ENCODE results near the gene CCDC51.
"Not testable (repeated sequence)": the region's sequence is repeated elsewhere in the genome, so short reads cannot be mapped to it uniquely, and the experiment has no call there.

Gene CCDC51, protein sequence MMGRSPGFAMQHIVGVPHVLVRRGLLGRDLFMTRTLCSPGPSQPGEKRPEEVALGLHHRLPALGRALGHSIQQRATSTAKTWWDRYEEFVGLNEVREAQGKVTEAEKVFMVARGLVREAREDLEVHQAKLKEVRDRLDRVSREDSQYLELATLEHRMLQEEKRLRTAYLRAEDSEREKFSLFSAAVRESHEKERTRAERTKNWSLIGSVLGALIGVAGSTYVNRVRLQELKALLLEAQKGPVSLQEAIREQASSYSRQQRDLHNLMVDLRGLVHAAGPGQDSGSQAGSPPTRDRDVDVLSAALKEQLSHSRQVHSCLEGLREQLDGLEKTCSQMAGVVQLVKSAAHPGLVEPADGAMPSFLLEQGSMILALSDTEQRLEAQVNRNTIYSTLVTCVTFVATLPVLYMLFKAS

DNA sequence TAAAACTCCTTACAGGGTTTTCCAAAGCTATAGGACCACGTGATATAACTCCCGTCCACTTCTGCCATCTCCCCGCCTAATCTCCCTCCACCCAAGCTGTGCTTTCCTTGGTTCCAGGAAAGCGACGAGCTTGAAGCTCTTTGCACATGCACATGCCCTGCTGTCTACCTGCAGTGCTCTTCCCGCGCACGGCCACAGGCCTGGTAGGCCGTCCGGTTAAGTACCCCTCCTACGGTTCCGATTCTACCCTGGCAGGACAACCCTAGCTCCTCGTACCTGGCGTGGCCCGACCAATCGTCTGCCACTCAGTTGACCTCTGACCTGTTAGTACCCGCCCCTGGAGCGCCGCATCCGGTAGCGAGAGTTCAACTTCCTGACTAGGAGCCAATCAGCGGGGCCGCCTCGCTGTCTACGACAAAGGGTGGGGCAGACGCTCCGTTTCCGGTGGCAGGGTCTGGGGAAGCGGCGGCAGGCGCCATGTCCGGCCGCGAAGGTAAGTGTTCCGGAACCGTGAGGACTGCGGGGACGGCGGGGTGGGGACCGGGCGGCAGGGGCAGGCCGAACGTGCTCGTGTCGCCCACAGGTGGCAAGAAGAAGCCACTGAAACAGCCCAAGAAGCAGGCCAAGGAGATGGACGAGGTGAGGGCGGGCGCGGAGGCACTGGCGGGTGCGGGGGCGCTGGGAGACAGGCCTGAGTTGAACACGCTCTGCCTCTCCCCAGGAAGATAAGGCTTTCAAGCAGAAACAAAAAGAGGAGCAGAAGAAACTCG lies at the start of gene CCDC51, which contains the start of gene TMA7:
TSS of gene CCDC51 (minus strand) at position 300 of the 770 bp plus-strand sequence. CDS start 4,991 bp downstream, outside the sequence.
TSS of gene TMA7 (plus strand) at position 438 of the 770 bp plus-strand sequence. CDS start at position 478, 40 bp downstream.
- peak; percentile 100 for DNase-seq

DNA sequence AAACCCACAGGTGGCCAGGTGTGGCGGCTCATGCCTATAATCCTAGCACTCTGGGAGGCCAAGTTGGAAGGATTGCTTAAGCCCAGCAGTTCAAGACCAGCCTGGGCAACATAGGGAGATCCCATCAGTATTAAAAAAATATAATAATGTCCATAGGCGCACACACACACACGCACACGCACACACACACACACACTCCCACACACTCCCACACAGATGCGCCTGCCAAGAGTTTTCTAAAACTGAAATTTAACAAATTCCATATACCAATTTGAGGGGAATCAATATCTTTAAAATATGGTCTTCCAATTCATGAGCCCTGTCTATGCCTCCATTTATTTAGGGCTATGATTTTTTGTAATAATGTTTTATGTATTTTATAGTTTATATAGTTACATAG lies 47.0 kb upstream of the CCDC51 start:
- no peak for DNase-seq

DNA sequence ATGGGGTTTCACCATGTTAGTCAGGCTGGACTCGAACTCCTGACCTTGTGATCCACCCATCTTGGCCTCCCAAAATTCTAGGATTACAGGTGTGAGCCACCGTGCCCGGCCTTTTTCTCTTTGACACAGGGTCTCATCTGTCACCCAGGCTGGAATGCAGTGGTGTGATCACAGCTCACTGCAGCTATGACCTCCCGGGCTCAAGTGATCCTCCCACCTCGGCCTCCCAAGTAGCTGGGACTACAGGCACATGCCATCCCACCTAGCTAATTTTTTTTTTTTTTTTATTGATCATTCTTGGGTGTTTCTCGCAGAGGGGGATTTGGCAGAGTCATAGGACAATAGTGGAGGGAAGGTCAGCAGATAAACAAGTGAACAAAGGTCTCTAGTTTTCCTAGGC lies 42.9 kb upstream of the CCDC51 start:
- not testable (repeated sequence) for DNase-seq

DNA sequence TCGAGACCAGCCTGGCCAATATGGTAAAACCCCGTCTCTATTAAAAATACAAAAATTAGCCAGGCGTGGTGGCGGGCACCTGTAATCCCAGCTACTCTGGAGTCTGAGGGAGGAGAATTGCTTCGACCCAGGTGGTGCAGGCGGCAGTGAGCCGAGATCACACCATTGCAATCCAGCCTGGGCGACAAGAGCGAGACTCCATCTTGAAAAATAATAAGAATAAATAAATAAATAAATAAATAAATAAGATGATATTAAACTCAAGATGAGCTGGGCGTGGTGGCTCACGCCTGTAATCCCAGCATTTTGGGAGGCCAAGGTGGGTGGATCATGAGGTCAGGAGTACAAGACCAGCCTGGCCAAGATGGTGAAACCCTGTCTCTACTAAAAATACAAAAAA lies 41.0 kb upstream of the CCDC51 start:
- not testable (repeated sequence) for DNase-seq

DNA sequence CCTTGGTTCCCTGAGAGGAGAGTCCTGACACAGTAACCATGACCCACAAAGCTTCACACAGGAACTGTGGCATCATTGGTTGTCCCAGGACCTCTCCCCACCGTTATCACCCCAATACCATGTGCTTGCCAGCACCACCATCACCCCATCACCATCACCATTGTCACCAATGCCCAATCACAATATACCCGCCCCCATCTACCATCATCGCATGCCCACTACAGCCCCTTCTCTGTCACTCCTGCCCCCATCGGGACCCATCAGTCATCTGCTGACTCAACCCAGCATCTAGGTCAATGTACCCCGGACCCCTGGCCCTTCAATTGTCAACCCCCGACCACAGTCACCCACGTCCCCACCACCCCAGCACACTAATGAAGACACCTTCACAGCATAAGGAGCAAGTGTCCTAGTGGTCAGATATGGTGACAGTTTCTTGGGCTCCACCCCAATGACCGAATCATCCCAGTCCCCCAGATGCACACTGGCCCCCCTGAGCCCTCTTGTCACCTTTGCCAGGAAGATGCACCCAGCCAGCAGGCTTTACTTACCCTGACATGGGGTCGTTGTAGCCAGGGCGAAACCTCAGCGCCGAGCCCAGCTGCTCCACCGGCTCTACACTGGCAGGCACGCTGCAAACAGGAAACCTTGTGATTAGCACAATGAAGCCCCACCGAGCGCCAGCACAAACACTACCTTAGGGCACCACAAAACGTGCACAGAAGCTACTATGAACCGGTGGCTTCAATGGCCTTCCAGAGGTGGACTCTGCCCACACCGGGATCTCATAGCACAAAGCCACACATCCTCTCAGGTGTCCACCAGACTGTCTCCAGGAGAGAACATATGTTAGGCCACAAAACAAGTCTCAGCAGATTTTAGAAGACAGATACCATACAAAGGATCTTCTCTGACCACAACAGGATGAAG lies 39.0 kb upstream of the CCDC51 start:
- DNase-seq: peak; percentile 71

DNA sequence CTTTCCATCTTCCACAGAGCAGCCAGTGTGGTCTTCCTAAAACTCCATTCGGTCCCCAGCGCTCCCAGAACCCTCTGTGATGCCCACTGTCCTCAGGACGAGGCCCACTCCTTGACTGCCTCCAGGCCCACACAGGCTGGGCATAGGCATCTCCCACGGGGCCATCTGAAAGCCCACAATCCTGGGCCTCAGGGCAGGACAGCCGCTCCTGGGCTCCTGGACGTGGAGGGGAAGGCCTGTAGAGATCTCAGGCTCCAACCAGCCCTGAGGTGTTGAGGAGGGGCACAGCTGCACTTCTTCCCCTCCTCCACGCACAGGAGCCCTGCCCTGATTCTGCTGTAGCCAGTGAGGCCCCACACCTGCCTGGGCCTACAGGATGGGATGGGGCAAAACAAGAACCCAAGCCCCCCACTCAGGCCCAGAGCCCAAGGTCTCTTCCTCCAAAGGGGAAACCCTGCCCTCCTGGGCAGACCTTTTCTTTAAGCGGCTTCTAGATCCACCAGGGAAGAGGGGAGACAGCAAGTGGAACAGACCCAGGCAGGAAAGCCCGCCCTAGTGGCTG lies 38.1 kb upstream of the CCDC51 start:
- DNase-seq: no peak

DNA sequence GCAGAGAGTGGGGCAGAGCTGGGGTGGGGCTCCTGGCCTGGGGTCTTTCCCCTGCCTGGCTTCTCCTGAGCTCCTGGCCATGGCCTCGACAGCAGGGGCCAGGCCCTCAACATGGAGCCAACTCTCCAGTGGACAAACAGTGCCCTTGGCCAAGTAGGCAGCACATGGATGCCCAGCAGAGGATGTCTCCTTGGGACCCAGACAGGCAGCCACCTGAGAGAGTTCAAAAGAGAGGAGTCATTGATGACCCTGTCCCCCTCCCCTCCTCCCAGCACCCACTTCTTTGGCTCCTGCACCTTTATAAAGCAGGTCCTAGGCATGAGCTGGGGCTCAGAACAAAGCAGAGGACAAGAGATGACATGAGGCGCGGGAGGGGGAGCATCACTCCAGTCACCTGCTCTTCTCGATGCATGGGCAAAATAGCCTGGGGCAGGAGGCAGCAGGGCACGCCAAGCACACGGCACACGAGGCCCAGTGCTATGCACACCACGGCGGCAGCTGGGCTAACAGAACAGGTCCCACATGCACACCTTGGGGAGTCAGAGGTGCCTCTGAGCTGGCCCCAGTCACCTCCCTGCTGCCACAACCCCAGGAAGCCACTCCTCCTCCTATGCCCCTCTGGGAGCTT lies 36.6 kb upstream of the CCDC51 start:
- no peak for DNase-seq

DNA sequence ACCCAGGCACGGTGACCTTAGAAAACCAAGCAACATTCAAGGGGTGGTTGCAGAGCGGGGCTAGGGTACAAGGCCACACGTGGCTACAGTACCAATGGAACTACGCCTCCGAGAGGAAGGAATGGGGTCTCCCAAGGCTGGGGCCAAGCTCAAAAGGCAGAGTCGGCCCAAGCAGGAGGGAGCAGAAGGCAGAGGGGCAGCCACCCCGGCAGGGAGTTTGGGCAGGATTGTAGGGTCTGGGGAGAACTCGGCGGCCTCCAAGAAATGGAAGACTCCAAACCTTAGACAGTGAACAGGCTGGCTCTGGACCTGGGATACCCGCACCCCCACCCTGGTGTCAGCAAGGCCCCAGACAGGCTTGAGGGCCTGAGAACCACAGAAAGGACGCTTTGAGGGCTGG lies 35.3 kb upstream of the CCDC51 start:
- no peak for DNase-seq

DNA sequence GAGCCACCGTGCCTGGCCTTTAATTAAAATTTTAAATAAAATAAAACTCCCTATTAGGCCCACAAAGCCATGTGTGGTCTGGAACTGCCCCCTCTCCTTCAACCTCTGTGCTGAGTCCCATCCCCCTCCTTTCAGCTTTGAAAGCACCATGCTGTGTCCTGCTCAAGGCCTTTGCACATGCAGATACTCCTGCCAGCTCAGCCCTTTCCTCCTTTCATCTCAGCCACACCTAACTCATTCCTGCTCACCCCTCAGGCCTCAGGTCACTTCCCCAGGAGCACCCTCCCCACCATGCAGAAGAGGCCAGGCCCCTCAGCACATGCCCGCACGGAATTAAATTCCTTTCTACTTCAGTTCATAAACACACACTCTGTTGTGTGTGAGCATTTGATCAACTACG lies 34.7 kb upstream of the CCDC51 start:
- no peak for DNase-seq

DNA sequence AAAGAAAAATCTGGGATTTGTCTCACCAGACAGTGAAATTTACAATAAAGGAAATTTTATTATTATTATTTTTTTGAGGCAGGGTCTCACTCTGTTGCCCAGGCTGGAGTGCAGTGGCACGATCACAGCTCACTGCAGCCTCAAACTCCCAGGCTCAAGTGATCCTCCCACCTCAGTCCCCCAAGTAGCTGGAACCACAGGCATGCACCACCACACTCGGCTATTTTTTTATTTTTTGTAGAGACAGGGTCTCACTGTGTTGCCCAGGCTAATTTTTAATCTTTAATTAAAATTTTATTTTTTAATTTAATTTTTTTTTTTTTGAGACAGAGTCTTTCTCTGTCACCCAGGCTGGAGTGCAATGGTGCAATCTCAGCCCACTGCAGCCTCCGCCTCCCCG lies 34.1 kb upstream of the CCDC51 start:
- DNase-seq: not testable (repeated sequence)

DNA sequence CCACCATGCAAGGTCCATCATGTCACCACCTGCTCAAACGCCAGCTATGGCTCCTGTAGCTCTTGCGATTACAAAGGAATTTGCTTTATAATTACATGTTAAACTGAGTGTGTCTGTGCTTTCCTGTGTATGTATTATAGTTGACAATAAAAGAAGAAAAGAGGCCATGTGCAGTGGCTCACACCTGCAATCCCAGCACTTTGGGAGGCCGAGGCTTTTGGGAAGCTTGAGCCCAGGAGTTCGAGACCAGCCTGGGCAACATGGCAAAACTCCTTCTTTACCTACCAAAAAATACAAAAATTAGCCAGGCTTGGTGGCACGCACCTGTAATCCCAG lies 33.7 kb upstream of the CCDC51 start:
- DNase-seq: no peak

DNA sequence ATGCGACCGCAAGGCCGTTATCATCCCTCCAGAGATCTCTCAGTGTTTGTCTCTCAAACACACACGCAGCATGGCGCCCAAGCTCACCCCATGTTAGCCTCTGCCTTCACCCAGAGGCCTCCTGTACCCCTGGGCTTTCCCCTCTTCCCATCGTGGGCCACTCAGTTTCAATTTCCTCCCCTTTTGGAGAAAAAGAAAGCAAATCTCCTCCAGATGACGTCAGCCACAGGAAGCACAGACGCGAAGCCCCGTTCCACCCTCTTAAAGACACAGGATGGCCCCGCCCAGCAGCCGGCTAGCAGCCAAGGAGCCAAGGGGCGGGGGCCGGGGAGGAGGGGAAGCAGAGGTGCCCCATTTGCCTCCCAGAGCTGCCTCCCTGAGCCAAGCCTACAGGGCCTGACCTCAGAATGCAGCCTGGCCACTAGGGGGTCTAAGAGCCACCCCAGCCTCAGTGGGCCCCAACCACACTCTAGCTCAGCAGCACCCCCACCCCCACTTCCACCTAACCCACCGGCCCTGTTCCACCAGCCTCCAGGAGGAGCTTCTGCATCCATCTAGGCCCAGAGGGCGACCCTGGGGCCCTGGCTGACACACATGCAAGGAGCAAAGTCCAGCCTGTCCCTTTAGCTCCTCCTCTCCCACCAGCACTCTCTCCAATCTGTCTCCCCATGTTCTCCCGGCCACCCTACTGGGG lies 33.2 kb upstream of the CCDC51 start:
- peak; percentile 98 for DNase-seq

DNA sequence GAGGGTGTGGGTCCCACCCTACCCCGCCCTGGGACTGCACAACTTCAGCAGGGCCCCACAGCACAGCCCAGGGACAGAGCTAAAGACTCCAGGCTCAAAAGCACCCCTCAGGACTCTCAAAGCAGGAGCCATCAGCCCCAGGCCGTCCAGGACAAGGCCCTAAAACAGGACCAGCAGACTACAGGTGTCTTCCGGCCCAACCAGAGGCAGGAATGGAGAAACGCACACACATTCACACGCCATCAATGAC lies 32.7 kb upstream of the CCDC51 start:
- no peak for DNase-seq

DNA sequence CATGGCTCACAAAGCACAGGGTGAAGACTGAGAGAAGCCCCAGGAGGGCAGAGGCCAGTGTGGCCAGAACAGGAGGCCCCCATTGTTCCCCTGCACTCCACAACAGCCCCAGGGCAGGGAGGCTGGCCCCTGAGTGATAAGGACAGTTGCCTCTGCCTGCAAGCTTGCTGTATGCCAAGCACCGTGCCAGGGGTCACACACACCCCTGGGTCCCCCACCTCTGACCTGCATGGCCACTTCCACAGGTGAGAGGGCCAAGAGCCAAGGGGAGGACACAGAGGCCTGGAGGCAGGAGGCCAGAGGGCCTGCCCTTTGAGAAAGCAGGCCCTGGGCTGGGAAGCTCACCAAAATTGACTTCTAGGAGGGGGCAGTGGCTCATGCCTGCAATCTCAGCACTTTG lies 30.4 kb upstream of the CCDC51 start:
- DNase-seq: no peak

DNA sequence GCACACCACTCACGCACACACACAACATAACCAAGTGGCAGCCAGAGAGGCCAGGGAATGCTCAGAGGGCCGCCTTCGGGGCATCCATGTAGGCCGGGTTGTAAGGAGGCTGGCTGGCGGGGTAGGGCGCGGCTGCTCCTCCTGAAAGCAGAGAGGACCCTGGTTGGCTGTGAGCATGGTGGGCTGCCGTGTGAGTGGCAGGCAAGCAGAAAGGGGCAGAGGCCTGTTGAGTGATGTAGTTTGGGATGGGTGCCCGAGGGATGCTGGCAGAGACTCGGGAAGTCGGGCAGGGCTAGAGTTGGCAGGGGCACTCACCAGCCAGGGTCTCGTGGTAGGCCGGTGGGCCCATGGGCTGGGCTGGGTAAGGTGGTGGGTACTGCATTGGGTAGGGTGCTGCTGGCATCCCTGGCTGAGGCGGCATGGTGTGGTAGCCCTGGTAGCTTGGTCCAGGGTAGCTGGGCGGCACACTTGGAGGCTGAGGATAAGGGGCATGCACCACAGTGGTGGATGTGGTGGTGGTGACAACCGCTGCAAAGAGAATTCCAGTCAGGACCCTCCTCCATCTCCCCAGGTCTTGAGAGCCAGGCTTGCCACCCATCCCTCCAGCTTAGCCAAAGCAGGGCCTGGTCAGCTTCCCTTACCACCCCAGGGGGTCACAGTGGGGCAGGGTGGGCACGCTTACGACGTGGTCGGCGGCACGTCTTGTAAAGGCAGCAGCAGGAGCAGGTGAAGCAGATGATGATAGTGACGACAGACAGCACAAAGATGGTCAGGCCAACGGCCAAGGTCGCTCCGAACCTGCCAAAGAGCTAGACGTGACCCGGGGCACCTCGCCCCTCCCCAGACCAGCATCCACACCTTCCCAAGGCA lies 29.4 kb upstream of the CCDC51 start:
- DNase-seq: no peak

DNA sequence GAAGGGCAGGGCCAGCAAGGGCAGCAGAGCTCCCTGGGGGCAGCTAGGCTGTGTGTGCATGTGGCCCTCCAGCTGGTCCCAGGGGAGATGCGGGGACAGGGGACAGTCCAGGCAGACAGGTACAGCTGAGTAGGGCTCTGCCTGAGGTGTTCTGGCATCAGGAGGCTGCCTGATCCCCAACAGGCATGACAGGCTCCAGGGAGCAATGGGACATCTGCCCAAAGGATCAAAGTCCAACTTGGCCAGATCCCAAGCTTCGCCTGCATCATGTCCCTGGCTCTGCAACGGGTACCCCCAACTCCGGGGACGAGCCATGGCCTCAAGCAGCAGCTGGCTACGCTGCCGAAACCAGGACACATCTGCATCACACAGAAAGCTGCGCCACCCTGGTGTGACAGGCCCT lies 28.4 kb upstream of the CCDC51 start:
- DNase-seq: no peak

DNA sequence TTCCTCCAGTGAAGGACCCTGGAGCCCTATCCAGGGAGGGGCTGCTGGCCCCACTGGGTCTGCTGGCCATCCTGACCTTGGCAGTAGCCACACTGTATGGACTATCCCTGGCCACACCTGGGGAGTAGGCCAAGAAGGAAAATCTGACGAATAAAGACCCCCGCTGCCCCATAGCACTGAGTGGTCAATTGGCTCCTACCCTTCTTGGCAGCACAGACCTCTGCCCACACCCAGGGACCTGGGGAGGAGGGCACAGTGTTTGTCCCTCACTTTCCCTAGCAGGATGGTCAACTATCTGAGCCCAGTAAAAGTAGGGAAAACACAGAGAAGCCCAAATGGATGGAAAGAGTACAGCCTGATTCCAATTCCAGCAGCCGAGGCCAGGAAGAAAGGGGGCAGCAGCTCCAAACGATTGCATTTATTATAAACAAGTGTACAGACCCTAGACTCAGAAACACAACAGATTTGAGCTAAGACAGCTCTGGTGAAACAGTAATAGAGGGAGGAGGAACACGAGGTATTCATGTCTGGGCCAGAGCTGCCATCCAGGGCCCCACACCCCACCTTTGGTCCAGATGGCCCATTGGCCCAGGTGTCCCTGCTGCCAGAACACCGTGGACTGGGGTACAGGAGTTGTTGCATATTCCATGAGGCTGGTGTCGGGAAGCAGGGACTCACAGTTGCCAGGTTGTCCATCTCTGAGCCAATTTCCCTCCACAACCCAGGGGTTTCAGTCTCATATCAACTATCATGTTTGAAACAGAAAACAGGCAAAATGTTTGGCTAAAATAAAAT lies 27.8 kb upstream of the CCDC51 start:
- no peak for DNase-seq

DNA sequence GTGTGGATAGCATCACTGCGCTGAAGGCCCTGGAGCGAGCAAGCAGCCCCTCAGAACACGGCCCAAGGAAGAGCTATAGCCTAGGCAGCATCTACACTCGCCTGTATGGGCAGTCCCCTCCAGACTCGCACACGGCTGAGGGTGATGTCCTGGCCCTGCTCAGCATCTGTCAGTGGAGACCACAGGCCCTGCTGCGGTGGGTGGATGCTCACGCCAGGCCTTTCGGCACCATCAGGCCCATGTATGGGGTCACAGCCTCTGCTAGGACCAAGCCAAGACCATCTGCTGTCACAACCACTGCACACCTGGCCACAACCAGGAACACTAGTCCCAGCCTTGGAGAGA lies 27.2 kb upstream of the CCDC51 start:
- no peak for DNase-seq

DNA sequence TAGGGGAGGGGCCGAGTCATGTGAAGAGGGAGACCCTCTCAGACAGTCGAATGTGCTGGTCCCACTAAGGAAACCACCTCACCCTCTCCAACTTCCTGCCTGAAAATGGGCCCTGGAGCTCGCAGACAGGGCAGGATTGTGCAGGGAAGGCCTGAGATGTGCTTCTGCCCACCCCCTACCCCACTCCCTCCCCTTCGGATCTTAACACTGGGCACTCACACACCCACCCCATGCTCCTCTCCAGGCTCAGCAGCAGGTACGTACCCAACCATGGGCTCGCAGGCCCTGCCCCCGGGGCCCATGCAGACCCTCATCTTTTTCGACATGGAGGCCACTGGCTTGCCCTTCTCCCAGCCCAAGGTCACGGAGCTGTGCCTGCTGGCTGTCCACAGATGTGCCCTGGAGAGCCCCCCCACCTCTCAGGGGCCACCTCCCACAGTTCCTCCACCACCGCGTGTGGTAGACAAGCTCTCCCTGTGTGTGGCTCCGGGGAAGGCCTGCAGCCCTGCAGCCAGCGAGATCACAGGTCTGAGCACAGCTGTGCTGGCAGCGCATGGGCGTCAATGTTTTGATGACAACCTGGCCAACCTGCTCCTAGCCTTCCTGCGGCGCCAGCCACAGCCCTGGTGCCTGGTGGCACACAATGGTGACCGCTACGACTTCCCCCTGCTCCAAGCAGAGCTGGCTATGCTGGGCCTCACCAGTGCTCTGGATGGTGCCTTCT lies 26.6 kb upstream of the CCDC51 start:
- DNase-seq: peak; percentile 48
